GM12891 (cell line): ENCODE measurements around the gene MOV10L1.

Source experiments
- PAX5 ChIP-seq: IDR thresholded peaks from 2 replicates; pipeline ENCODE4 v1.6.1; 2011; ENCODE audit warnings: low read length, moderate library complexity, mild to moderate bottlenecking; ENCODE audit not compliant: insufficient read depth, severe bottlenecking
- POLR2A ChIP-seq: IDR thresholded peaks from 2 replicates; pipeline ENCODE4 v1.6.1; 2011; ENCODE audit warnings: low read depth, low read length, control low read depth
- POLR2AphosphoS5 ChIP-seq: IDR thresholded peaks from 2 replicates; pipeline ENCODE4 v1.6.1; 2011; ENCODE audit warnings: low read depth, low read length, control low read depth
- POU2F2 ChIP-seq: IDR thresholded peaks from 2 replicates; pipeline ENCODE4 v1.6.1; 2011; ENCODE audit warnings: low read depth, mild to moderate bottlenecking, control low read depth, low read length, moderate library complexity
- SPI1 ChIP-seq: IDR thresholded peaks from 2 replicates; pipeline ENCODE4 v1.6.1; 2011; ENCODE audit warnings: low read depth, low read length, control low read depth
- TAF1 ChIP-seq: IDR thresholded peaks from 2 replicates; pipeline ENCODE4 v1.6.1; 2011; ENCODE audit warnings: low read depth, low read length, control low read depth

DNA sequence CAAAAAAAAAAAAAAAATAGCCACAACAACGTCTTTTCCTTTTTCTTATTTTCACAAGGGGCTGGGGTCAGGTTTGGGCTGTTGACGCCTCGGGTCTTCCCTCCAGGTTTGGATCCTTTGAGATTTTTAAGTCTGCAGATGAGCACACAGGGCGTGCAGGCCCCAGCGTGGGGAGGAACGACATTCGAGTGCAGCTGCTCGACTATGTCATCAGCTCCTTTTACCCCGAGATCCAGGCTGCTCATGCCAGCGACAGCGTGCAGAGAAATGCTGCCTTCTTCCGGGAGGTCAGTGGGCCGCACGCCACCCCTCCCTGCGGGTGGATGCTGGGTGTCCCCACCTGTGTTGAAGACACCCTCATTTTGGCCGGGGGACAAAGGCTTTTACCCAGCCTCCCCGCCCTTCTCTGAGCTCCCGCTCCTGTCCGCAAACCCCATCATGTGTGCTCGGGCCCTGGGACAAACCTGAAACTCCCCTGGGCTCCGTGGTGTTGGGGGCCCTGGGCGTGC is 118.7 kb downstream of the MOV10L1 start:
- no peak for TF ChIP-seq SPI1
- no peak for TF ChIP-seq TAF1
- no peak for TF ChIP-seq POLR2AphosphoS5
- no peak for TF ChIP-seq POLR2A
- no peak for TF ChIP-seq PAX5
- no peak for TF ChIP-seq POU2F2
